Vagina (tissue), 2 donors: ENCODE data around the gene SMU1. TPM values are rescaled to one million over a fixed set of nuclear protein-coding genes. Genes with fewer than 3 reads are reported as not detected.
A peak's percentile ranks its signal among the peaks of the same experiment; 100 is the strongest.

Experiments
- DNase-seq, 2 donors: peaks; one replicate each; pipeline ENCODE4 v3.0.0-alpha.2; 2017; ENCODE audit errors: extremely low spot score in 2 of 2
- H3K27ac ChIP-seq: fragments of 200-600 bp; sonication (generic); one replicate; pipeline ENCODE4 v1.5.1; 2019
- H3K27me3 ChIP-seq: fragments of 200-600 bp; sonication (generic); one replicate; pipeline ENCODE4 v1.5.1; 2019
- H3K36me3 ChIP-seq, 2 donors: fragments of 200-600 bp; sonication (generic); one replicate each; pipeline ENCODE4 v1.5.1; 2017 to 2019
- H3K4me1 ChIP-seq: fragments of 200-600 bp; sonication (generic); one replicate; pipeline ENCODE4 v1.5.1; 2019
- H3K4me3 ChIP-seq, 2 donors: fragments of 200-600 bp; sonication (generic); 1 replicate in 1 of 2; 2 replicates in 1 of 2; pipeline ENCODE4 v1.5.1; 2016 to 2019
- H3K9me3 ChIP-seq: fragments of 200-600 bp; sonication (generic); one replicate; pipeline ENCODE4 v1.5.1; 2019
- CTCF ChIP-seq, 3 experiments: fragments of 450-650 bp in 2 of 3; fragments of 200-600 bp in 1 of 3; sonication (generic) in 1 of 3; IDR thresholded peaks; one replicate each; pipeline ENCODE4 v1.5.1; 2017 to 2019; ENCODE audit warnings: antibody characterized with exemption in 3 of 3, mild to moderate bottlenecking in 2 of 3, moderate library complexity in 2 of 3
- POLR2A ChIP-seq, 2 donors: fragments of 450-650 bp; IDR thresholded peaks; one replicate each; pipeline ENCODE4 v1.6.1; 2017; ENCODE audit warnings: antibody characterized with exemption in 2 of 2, mild to moderate bottlenecking in 2 of 2, moderate library complexity in 2 of 2
- POLR2AphosphoS5 ChIP-seq, 2 donors: sonication (generic); formaldehyde crosslinking; IDR thresholded peaks; one replicate each; pipeline ENCODE4 v1.9.0; 2017; ENCODE audit warnings: antibody characterized with exemption in 2 of 2, mild to moderate bottlenecking in 2 of 2, low read depth in 1 of 2; ENCODE audit not compliant: insufficient read depth in 1 of 2
- intact Hi-C: fragments of 100-400 bp; cut with DNase I; formaldehyde crosslinking; loops from one replicate; pipeline ENCODE4 v1.15.1; 2023
- total RNA-seq: library from RNA; depleted of rRNA; stranded (reverse); fragments of >200 nt; gene quantifications from one replicate; pipeline ENCODE4 v1.2.3, GENCODE V29; 2016

SMU1 gene
- total RNA-seq, 1 donor from 2014 or later, result 15.5 TPM

- intact Hi-C loops, result no loop called here
- H3K36me3 ChIP-seq, result peaks cover 0 to 17% of the 10 kb centered on the region in 2 donors
Observed at GRCh38 chr9:33044162-33044673, 32.3 kb downstream of the SMU1 start.

GRCh38 chr9:33043671-33044070, 32.8 kb downstream of the SMU1 start:
- Histone ChIP-seq H3K27me3 (no peaks in the 10 kb centered on the region), H3K27ac (peak overlapping the region; percentile 87), H3K36me3 (peaks cover 0 to 19% of the 10 kb centered on the region in 2 donors), H3K4me1 (peaks cover 18% of the 10 kb centered on the region), H3K9me3 (no peaks in the 10 kb centered on the region), H3K4me3 (peak overlapping the region; percentile 58 to 80)
- DNase-seq, result no peak
- intact Hi-C loops, result no loop called here
- TF ChIP-seq CTCF (IDR thresholded peaks at IDR 0.05) (no peak), POLR2AphosphoS5 (IDR thresholded peaks at IDR 0.05; ENCODE audit: insufficient read depth in 1 of 2, low read depth in 1 of 2) (no peak), POLR2A (IDR thresholded peaks at IDR 0.05) (no peak)

More at GRCh38 chr9:33044162-33044673, 32.3 kb downstream of the SMU1 start:
- peak overlapping the region; percentile 58 to 80 for H3K4me3 ChIP-seq
- peak in 1 of 2 donors; percentile 93 for DNase-seq
- no peaks in the 10 kb centered on the region for H3K9me3 ChIP-seq
- peaks cover 18% of the 10 kb centered on the region for H3K4me1 ChIP-seq
- TF ChIP-seq CTCF (IDR thresholded peaks at IDR 0.05) (no peak), POLR2AphosphoS5 (IDR thresholded peaks at IDR 0.05; ENCODE audit: insufficient read depth in 1 of 2, low read depth in 1 of 2) (peak; percentile 61 to 86)
- peak overlapping the region; percentile 87 for H3K27ac ChIP-seq
- H3K27me3 ChIP-seq, result no peaks in the 10 kb centered on the region

GRCh38 chr9:33042473-33042872, 34.0 kb downstream of the SMU1 start:
- DNase-seq, result no peak
- Histone ChIP-seq H3K4me3 (no peak overlapping the region), H3K27ac (no peak overlapping the region), H3K36me3 (peaks cover 0 to 30% of the 10 kb centered on the region in 2 donors), H3K27me3 (no peaks in the 10 kb centered on the region), H3K4me1 (peaks cover 18% of the 10 kb centered on the region), H3K9me3 (no peaks in the 10 kb centered on the region)
- TF ChIP-seq POLR2AphosphoS5 (IDR thresholded peaks at IDR 0.05; ENCODE audit: insufficient read depth in 1 of 2, low read depth in 1 of 2), result no peak
- no peak for TF ChIP-seq CTCF (IDR thresholded peaks at IDR 0.05)
- no peak for TF ChIP-seq POLR2A (IDR thresholded peaks at IDR 0.05)
- intact Hi-C loops, result no loop called here

GRCh38 chr9:33041432-33042188, 34.9 kb downstream of the SMU1 start:
- TF ChIP-seq POLR2A (IDR thresholded peaks at IDR 0.05), result no peak
- no peak for TF ChIP-seq CTCF (IDR thresholded peaks at IDR 0.05)
- no peak for TF ChIP-seq POLR2AphosphoS5 (IDR thresholded peaks at IDR 0.05; ENCODE audit: insufficient read depth in 1 of 2, low read depth in 1 of 2)
- Histone ChIP-seq H3K4me3 (no peak overlapping the region), H3K9me3 (no peaks in the 10 kb centered on the region), H3K27me3 (no peaks in the 10 kb centered on the region), H3K27ac (no peak overlapping the region), H3K4me1 (peaks cover 18% of the 10 kb centered on the region), H3K36me3 (peaks cover 0 to 34% of the 10 kb centered on the region in 2 donors)
- intact Hi-C loops, result no loop called here
- no peak for DNase-seq
